Adrenal gland (tissue), 5 donors: ENCODE measurements around the gene NECTIN1.

Source experiments
- POLR2A ChIP-seq, 2 donors: fragments of 450-650 bp; IDR thresholded peaks; one replicate each; pipeline ENCODE4 v1.6.1; 2017; ENCODE audit warnings: antibody characterized with exemption in 2 of 2, mild to moderate bottlenecking in 2 of 2, moderate library complexity in 1 of 2
- TF ChIP-seq, protein P1 (sequence below), 6 experiments: fragments of 450-650 bp in 4 of 6; fragments of 200-600 bp in 2 of 6; sonication (generic) in 1 of 6; IDR thresholded peaks; 1 replicate in 5 of 6; 2 replicates in 1 of 6; pipeline versions ENCODE4 v1.5.1 to v1.8.0; 2016 to 2021; ENCODE audit warnings: antibody characterized with exemption in 6 of 6, mild to moderate bottlenecking in 2 of 6, moderate library complexity in 1 of 6
- donor health status: DM: no; HTN: no; CAD: no.

DNA sequence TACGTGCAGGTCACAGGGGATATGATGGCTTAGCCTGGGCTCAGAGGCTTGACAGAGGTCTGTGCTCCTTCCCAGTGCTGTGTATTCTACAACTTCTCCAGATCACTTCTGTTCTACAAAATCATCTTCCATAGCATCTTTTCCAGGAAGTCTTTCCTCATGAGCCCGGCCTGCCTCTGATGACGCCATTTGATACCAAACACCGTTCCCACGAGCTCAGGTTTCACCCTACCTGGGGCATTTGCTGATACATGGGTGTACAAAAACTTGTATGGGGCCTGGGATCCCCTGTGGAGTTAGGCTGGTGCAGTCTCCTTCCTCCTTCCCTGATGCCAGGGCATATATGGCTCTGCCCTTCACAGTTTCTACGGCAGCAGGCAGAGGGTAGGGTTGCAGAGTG is 78.7 kb downstream of the NECTIN1 start:
- TF ChIP-seq, protein P1, sequence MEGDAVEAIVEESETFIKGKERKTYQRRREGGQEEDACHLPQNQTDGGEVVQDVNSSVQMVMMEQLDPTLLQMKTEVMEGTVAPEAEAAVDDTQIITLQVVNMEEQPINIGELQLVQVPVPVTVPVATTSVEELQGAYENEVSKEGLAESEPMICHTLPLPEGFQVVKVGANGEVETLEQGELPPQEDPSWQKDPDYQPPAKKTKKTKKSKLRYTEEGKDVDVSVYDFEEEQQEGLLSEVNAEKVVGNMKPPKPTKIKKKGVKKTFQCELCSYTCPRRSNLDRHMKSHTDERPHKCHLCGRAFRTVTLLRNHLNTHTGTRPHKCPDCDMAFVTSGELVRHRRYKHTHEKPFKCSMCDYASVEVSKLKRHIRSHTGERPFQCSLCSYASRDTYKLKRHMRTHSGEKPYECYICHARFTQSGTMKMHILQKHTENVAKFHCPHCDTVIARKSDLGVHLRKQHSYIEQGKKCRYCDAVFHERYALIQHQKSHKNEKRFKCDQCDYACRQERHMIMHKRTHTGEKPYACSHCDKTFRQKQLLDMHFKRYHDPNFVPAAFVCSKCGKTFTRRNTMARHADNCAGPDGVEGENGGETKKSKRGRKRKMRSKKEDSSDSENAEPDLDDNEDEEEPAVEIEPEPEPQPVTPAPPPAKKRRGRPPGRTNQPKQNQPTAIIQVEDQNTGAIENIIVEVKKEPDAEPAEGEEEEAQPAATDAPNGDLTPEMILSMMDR (IDR thresholded peaks at IDR 0.05): no peak
- no peak for TF ChIP-seq POLR2A (IDR thresholded peaks at IDR 0.05)
